HepG2 (cell line): ENCODE results near the gene ZDHHC13. TPM values are rescaled to one million over a fixed set of nuclear protein-coding genes. Genes with fewer than 3 reads are reported as not detected.

ENCODE experiments used
- ATAC-seq: fragments of 200-7000 bp; cut with Tn5 transposase; 3 replicates; pipeline ENCODE4 v1.9.1; 2020; ENCODE audit warnings: mild to moderate bottlenecking, moderate library complexity
- BruUV-seq: library from RNA; stranded (reverse); fragments of 400-500 nt; replicated peaks from 2 replicates; lab custom pipeline; 2021; lab: Mats Ljungman, UMichigan
- CTCF ChIA-PET: fragments of 300-600 bp; formaldehyde crosslinking; extraction: SDS; loops from one replicate; lab custom pipeline; 2021; ENCODE audit warnings: low total read pairs, inconsistent platforms, low intra/inter-chr PET ratio; lab: Yijun Ruan, JAX
- POLR2A ChIA-PET: fragments of 350-600 bp; sonication (Branson Sonifier 250); formaldehyde crosslinking; loops from one replicate; lab custom pipeline; 2020; ENCODE audit warnings: antibody characterized with exemption, inconsistent platforms; lab: Yijun Ruan, JAX
- DNase-seq: peaks from one replicate; pipeline ENCODE4 v3.0.0-alpha.2; 2015; ENCODE audit warnings: low spot score
- FAIRE-seq: peaks from 3 replicates; lab custom pipeline; 2011; peaks lifted over from hg19 to GRCh38; lab: Jason Lieb, UNC
- H2AFZ ChIP-seq: one replicate; pipeline ENCODE4 v1.6.1; 2011; ENCODE audit warnings: low read length, inconsistent platforms
- H3K27ac ChIP-seq: fragments of 300-600 bp; 3 replicates; pipeline ENCODE4 v1.8.0; 2011; ENCODE audit warnings: mixed run types, mild to moderate bottlenecking, mixed read lengths, low read length, inconsistent platforms; ENCODE audit not compliant: insufficient read depth; ENCODE audit errors: extremely low read length
- H3K27me3 ChIP-seq, 2 experiments: fragments of 200-600 bp in 1 of 2; 2 replicates in 1 of 2; 3 replicates in 1 of 2; pipeline versions ENCODE4 v1.6.0 to v1.8.0; 2011; ENCODE audit warnings: low read length in 2 of 2, mild to moderate bottlenecking in 2 of 2, moderate library complexity in 2 of 2, inconsistent platforms in 1 of 2; ENCODE audit not compliant: insufficient read depth in 2 of 2, control insufficient read depth in 1 of 2
- H3K36me3 ChIP-seq, 2 experiments: fragments of 200-600 bp in 1 of 2; replicated peaks in 1 of 2; 2 replicates in 1 of 2; 3 replicates in 1 of 2; pipeline versions ENCODE4 v1.5.1 to v1.8.0; 2011; ENCODE audit warnings: low read length in 2 of 2, inconsistent platforms in 1 of 2; ENCODE audit not compliant: insufficient read depth in 2 of 2, control insufficient read depth in 1 of 2
- H3K4me1 ChIP-seq: 2 replicates; pipeline ENCODE4 v1.5.1; 2012; ENCODE audit warnings: low read length, inconsistent platforms; ENCODE audit not compliant: insufficient read depth
- H3K4me2 ChIP-seq: 2 replicates; pipeline ENCODE4 v1.6.0; 2011; ENCODE audit warnings: low read depth, low read length, inconsistent platforms
- H3K4me3 ChIP-seq, 3 experiments: fragments of 200-600 bp in 1 of 3; sonication (generic), shearing (Covaris generic) in 1 of 3; replicated peaks in 1 of 3; 2 replicates each; pipeline ENCODE4 v1.5.1; 2011 to 2016; ENCODE audit warnings: low read length in 3 of 3, inconsistent platforms in 2 of 3, low read depth in 2 of 3, mild to moderate bottlenecking in 2 of 3, control low read depth in 1 of 3, mixed read lengths in 1 of 3; ENCODE audit not compliant: insufficient read depth in 1 of 3
- H3K79me2 ChIP-seq: one replicate; pipeline ENCODE4 v1.6.1; 2011; ENCODE audit warnings: low read length, inconsistent platforms; ENCODE audit not compliant: insufficient read depth
- H3K9ac ChIP-seq: 2 replicates; pipeline ENCODE4 v1.6.0; 2011; ENCODE audit warnings: mild to moderate bottlenecking, low read depth, low read length, inconsistent platforms; ENCODE audit not compliant: insufficient read depth
- H3K9me3 ChIP-seq: 2 replicates; pipeline ENCODE4 v1.5.1; 2012; ENCODE audit warnings: mild to moderate bottlenecking, low read length
- H4K20me1 ChIP-seq: 2 replicates; pipeline ENCODE4 v1.6.0; 2011; ENCODE audit warnings: inconsistent platforms, mild to moderate bottlenecking, low read length, moderate library complexity; ENCODE audit not compliant: insufficient read depth
- ATF7-NPFF ChIP-seq: sonication (generic); formaldehyde crosslinking; IDR thresholded peaks from 2 replicates; pipeline ENCODE4 v1.8.1; 2023; ENCODE audit warnings: mild to moderate bottlenecking, low read depth, missing genetic modification reagents, moderate library complexity
- BHLHE40 ChIP-seq: IDR thresholded peaks from 2 replicates; pipeline ENCODE4 v1.6.1; 2011; ENCODE audit warnings: low read length, improper control_type of control experiment
- CREBL2 ChIP-seq: sonication (generic); formaldehyde crosslinking; IDR thresholded peaks from 2 replicates; pipeline ENCODE4 v1.8.1; 2023; ENCODE audit warnings: missing genetic modification reagents, mild to moderate bottlenecking, borderline replicate concordance
- HNRNPLL ChIP-seq: fragments of 200-400 bp; formaldehyde crosslinking; IDR thresholded peaks from 2 replicates; pipeline ENCODE4 v1.6.1; 2017; ENCODE audit warnings: mild to moderate bottlenecking, low read depth, low read length; ENCODE audit not compliant: poor library complexity, severe bottlenecking
- ISX ChIP-seq: sonication (generic); formaldehyde crosslinking; conservative IDR thresholded peaks from 2 replicates; pipeline ENCODE4 v1.5.0; 2020; ENCODE audit warnings: missing genetic modification reagents
- MAFK ChIP-seq, 2 experiments: IDR thresholded peaks in 1 of 2; conservative IDR thresholded peaks in 1 of 2; 2 replicates each; pipeline ENCODE4 v1.6.1; 2011; ENCODE audit warnings: improper control_type of control experiment in 2 of 2, low read length in 2 of 2
- PHF21A ChIP-seq: sonication (generic); formaldehyde crosslinking; IDR thresholded peaks from 2 replicates; pipeline ENCODE4 v1.5.0; 2020; ENCODE audit warnings: mild to moderate bottlenecking, missing genetic modification reagents
- RAD21 ChIP-seq: fragments of 450-650 bp; formaldehyde crosslinking; IDR thresholded peaks from 2 replicates; pipeline ENCODE4 v1.5.0; 2020; ENCODE audit warnings: mild to moderate bottlenecking
- SMARCC2 ChIP-seq: fragments of 450-650 bp; IDR thresholded peaks from 2 replicates; pipeline ENCODE4 v1.6.1; 2017; ENCODE audit warnings: antibody characterized with exemption, mild to moderate bottlenecking
- SMC3 ChIP-seq: IDR thresholded peaks from 2 replicates; pipeline ENCODE4 v1.6.1; 2011; ENCODE audit warnings: low read length, improper control_type of control experiment
- ZNF501 ChIP-seq: sonication (generic); formaldehyde crosslinking; IDR thresholded peaks from 2 replicates; pipeline ENCODE4 v1.5.1; 2020; ENCODE audit warnings: mild to moderate bottlenecking, moderate library complexity, missing genetic modification reagents
- ZNF550 ChIP-seq: sonication (generic); formaldehyde crosslinking; IDR thresholded peaks from 2 replicates; pipeline ENCODE4 v1.4.0; 2020; ENCODE audit warnings: mild to moderate bottlenecking, missing genetic modification reagents, borderline replicate concordance
- ZNF598 ChIP-seq: sonication (generic); formaldehyde crosslinking; IDR thresholded peaks from 2 replicates; pipeline ENCODE4 v1.5.1; 2020; ENCODE audit warnings: mild to moderate bottlenecking, missing genetic modification reagents, borderline replicate concordance
- ZSCAN25 ChIP-seq: sonication (generic); formaldehyde crosslinking; IDR thresholded peaks from 2 replicates; pipeline ENCODE4 v1.8.0; 2022; ENCODE audit warnings: mild to moderate bottlenecking, missing genetic modification reagents
- WGBS: methylation state at CpG from one replicate; pipeline ENCODE4 v1.1.6; 2017; ENCODE audit warnings: low lambda C conversion rate; 5-methylcytosine and 5-hydroxymethylcytosine counted together
- in situ Hi-C: cut with HindIII; loops from 2 replicates; pipeline ENCODE4 v1.10.0; 2017; ENCODE audit warnings: low pct_unique_long_range_greater_than_20kb; ENCODE audit not compliant: extremely low pct_ligation_motif_present
- intact Hi-C: fragments of 100-400 bp; cut with micrococcal nuclease; formaldehyde crosslinking; loops from one replicate; pipeline ENCODE4 v1.10.0; 2022; ENCODE audit not compliant: unreplicated experiment
- polyA plus RNA-seq, 8 experiments: library from polyadenylated mRNA; depleted of rRNA in 3 of 8; stranded (reverse) in 7 of 8; unstranded in 1 of 8; fragments of >200 nt; fragmentation: Illumina TruSeq in 4 of 8; extraction: Trizol in 4 of 8; gene quantifications; 2 replicates each; pipeline versions ENCODE4 v1.2.1 to v1.2.3, GENCODE V29; 2011 to 2016; ENCODE audit warnings: low read depth in 4 of 8, missing spikeins in 1 of 8, mixed read lengths in 1 of 8; ENCODE audit not compliant: insufficient read depth in 1 of 8
- total RNA-seq, 5 experiments: library from RNA; depleted of rRNA; stranded (reverse); fragments of >200 nt; fragmentation: Illumina TruSeq; extraction: Trizol; gene quantifications; 2 replicates each; pipeline ENCODE4 v1.2.3, GENCODE V29; 2016; ENCODE audit warnings: low read depth in 1 of 5
- TF ChIP-seq, protein P1 (sequence below): sonication (generic); formaldehyde crosslinking; IDR thresholded peaks from 2 replicates; pipeline ENCODE4 v1.4.0; 2020; ENCODE audit warnings: missing genetic modification reagents; ENCODE audit errors: not compliant biosample characterization
- TF ChIP-seq, protein P2 (sequence below): sonication (generic); formaldehyde crosslinking; IDR thresholded peaks from 2 replicates; pipeline ENCODE4 v1.8.1; 2023; ENCODE audit warnings: mild to moderate bottlenecking, missing genetic modification reagents, borderline replicate concordance

ZDHHC13 gene
- total and polyA plus RNA-seq, 2 of the 13 experiments (the other 11 are each of a cell fraction or from before 2014, with no cell fraction given) = 10.9 to 11.8 TPM

GRCh38 chr11:19161651-19162050, 44.7 kb downstream of the ZDHHC13 start (continued):
- TF ChIP-seq MAFK (conservative IDR thresholded peaks at IDR 0.05 in 1 of 2, IDR thresholded peaks at IDR 0.05 in 1 of 2; ENCODE audit: low read length in 2 of 2) (no peak), ISX (CRISPR knock-in tag) (no peak), ATF7-NPFF (CRISPR knock-in tag) (no peak), CREBL2 (CRISPR knock-in tag) (no peak), ZSCAN25 (CRISPR knock-in tag) (no peak)
- TF ChIP-seq, all 625 proteins: peak for 0

DNA sequence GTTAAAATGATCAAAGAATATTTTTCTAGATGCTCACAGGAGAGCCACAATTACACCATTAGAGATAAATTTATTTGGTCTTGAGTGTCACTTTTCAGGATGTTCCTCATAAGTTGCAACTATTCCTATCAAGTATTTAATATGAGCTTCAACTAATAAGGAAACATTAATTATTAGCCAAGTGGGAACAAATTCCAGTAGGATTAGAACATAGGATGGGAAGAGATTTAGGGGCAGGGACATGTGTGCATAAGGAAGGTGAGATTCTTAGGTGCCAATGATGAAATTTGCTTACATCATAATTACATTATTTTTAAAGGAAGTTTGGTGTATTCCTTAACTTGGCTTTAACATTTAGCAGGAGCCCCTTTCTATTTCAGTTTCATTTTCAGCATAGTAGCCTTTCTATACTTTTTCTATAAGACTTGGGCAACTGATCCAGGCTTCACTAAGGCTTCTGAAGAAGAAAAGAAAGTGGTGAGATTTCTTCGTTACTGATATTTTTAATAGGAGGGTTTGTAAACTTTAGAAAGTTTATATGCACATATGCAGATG, 46.1 kb downstream of the ZDHHC13 start:
- in situ Hi-C loops (no loop called here), intact Hi-C loops (no loop called here)
- Histone ChIP-seq H3K4me2 (no peak overlapping the region), H3K4me1 (no peaks in the 10 kb centered on the region), H3K27me3 (no peaks in the 10 kb centered on the region; a peak in 1 of 5 replicates), H2AFZ (no peak overlapping the region), H3K9ac (no peak overlapping the region), H3K79me2 (no peaks in the 10 kb centered on the region), H3K27ac (no peak overlapping the region), H3K9me3 (no peaks in the 10 kb centered on the region), H3K36me3 (peaks cover 3 to 20% of the 10 kb centered on the region in 2 experiments; a peak in 3 of 5 replicates), H4K20me1 (no peaks in the 10 kb centered on the region), H3K4me3 (no peak overlapping the region)
- ChIA-PET CTCF (no interaction called here), POLR2A (no interaction called here)
- DNase-seq = no peak
- ATAC-seq = no peak
- no peak for TF ChIP-seq SMARCC2
- 97% methylated on average over 1 of the region's 1 CpG for WGBS
- FAIRE-seq = no peak
- no TSS peak for BruUV-seq

DNA sequence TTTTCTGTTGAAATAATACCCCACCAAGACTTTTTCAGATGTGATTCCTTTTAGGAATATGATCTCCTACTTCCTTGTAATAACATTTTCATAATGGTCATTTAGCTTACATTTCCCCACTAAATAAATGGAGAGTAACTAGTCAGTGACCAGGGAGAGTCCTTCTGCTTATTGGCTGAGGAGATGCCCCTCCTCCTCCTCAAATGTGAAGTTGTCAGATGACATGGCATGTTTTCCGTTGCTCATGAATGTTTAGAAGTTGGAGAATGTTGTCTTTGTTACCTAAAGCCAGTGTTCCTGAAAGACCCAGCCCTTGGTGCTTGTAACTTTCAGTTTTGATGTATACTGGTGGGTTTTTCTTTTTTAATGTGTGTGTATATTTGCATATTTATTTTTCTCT, 46.6 kb downstream of the ZDHHC13 start:
- Histone ChIP-seq H3K79me2 (no peaks in the 10 kb centered on the region), H3K36me3 (peaks cover 3 to 25% of the 10 kb centered on the region in 2 experiments; a peak in 4 of 5 replicates), H4K20me1 (no peaks in the 10 kb centered on the region), H2AFZ (no peak overlapping the region), H3K27ac (no peak overlapping the region), H3K27me3 (no peaks in the 10 kb centered on the region; a peak in 1 of 5 replicates), H3K9me3 (no peaks in the 10 kb centered on the region), H3K4me2 (no peak overlapping the region), H3K9ac (no peak overlapping the region), H3K4me1 (no peaks in the 10 kb centered on the region), H3K4me3 (no peak overlapping the region)
- ATAC-seq (no peak), DNase-seq (no peak), FAIRE-seq (no peak)
- WGBS = 94% methylated on average over 1 of the region's 1 CpG
- in situ Hi-C loops (no loop called here), intact Hi-C loops (no loop called here)
- ChIA-PET CTCF (no interaction called here), POLR2A (no interaction called here)
- BruUV-seq = no TSS peak
- TF ChIP-seq PHF21A (CRISPR knock-in tag) = no peak
- no peak for TF ChIP-seq ZNF598 (CRISPR knock-in tag)
- no peak for TF ChIP-seq ZNF501
- no peak for TF ChIP-seq ZNF550 (CRISPR knock-in tag)
- no peak for TF ChIP-seq HNRNPLL
- TF ChIP-seq BHLHE40 = no peak
- no peak for TF ChIP-seq RAD21 (CRISPR knock-in tag)
- TF ChIP-seq, protein P1, sequence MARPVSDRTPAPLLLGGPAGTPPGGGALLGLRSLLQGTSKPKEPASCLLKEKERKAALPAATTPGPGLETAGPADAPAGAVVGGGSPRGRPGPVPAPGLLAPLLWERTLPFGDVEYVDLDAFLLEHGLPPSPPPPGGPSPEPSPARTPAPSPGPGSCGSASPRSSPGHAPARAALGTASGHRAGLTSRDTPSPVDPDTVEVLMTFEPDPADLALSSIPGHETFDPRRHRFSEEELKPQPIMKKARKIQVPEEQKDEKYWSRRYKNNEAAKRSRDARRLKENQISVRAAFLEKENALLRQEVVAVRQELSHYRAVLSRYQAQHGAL (CRISPR knock-in tag) = no peak
- TF ChIP-seq, protein P2, sequence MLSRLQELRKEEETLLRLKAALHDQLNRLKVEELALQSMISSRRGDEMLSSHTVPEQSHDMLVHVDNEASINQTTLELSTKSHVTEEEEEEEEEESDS (CRISPR knock-in tag) = no peak
- no peak for TF ChIP-seq SMC3
